Measurements from ENCODE around the gene KCMF1. TPM values are rescaled to one million over a fixed set of nuclear protein-coding genes. Genes with fewer than 3 reads are reported as not detected.
A peak's percentile ranks its signal among the peaks of the same experiment; 100 is the strongest.
"Not testable (repeated sequence)": the region's sequence is repeated elsewhere in the genome, so short reads cannot be mapped to it uniquely, and the experiment has no call there.

Gene KCMF1
- 86.6 TPM for polyA plus RNA-seq (2012; ENCODE audit: insufficient read depth, insufficient read length)

DNA sequence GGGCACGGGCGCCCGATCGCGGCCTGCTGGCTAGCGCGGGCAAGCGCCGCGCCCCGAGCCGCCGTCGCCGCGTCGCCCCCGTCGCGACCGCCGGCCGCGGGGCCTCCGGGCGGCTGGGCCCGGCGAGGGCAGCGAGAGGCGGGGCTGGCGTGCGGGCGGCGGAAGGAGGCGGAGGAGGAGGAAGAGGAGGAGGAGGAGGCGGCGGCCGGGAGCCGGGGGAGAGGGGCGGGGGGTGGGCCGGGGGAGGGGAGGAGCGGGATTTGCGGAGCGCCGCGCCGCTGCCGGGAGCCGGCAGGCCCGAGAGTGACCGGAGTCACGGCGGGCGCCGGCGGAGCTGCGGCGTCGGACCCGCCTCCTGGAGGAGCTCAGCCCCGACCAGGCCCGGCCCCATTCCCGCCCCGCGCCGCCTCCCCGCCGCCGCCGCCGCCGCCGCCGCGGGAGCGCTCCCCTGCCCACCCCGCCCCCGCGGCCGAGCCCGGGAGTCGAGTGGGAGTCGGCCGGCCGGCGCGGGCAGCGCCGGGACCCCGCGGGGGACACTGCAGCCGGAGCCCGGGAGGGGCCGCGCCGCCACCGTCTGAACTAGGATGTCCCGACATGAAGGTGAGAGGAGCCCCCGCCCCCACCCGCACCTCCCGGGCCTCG is at the start of gene KCMF1:
Gene KCMF1 (plus strand): TSS at position 294 of the 642 bp plus-strand sequence. CDS start 291 bp downstream, at position 585.
- peak; percentile 41 for DNase-seq (ENCODE audit: low read depth, low spot score)
- peak within 1 kb of the TSS; percentile 89 for H3K4me3 ChIP-seq (ENCODE audit: low read length)

DNA sequence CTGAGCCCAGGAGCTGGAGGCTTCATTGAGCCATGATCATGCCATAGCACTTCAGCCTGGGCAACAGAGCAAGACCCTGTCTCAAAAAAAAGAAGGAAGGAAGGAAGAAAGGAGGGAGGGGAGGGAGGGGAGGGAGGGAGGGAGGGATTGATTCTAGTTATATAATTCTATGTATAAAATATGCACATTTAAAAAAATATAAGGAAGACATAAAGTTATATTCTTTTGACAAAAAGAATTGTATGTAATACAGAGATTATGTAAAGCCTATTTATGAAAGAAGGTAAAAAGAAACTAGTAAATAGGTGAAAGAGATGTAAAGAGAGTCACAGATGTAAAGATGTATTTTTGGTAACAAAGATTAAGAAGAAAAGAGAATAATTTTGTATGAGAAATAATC is 48.0 kb upstream of the KCMF1 start:
- DNase-seq (ENCODE audit: low read depth, low spot score), result no peak
- H3K4me3 ChIP-seq (ENCODE audit: low read length), result no peak overlapping the region

- DNase-seq (ENCODE audit: low read depth, low spot score), result peak; percentile 50
- no peak overlapping the region for H3K4me3 ChIP-seq (ENCODE audit: low read length)
Observed at GRCh38 chr2:84924173-84925106, 46.5 kb upstream of the KCMF1 start.

DNA sequence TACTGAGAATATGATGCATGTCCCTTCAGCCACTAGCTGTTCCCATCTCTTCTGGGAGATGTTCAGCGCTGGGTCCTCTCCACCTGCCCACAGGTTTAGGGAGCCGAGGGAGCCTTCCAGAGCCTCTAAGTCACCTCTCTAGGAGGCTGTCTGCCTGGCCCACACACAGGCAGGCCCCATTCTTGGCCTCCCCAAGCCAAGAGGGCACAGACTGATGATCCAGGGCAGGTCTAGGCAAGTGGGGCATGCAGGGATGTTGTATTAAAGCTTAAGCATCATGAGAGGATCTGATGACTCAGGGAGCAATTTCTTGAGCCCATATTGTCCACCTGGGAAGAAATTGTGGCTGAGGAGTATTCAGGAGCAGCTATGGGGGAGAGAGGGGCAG is 45.6 kb upstream of the KCMF1 start:
- H3K4me3 ChIP-seq (ENCODE audit: low read length), result no peak overlapping the region
- no peak for DNase-seq (ENCODE audit: low read depth, low spot score)

DNA sequence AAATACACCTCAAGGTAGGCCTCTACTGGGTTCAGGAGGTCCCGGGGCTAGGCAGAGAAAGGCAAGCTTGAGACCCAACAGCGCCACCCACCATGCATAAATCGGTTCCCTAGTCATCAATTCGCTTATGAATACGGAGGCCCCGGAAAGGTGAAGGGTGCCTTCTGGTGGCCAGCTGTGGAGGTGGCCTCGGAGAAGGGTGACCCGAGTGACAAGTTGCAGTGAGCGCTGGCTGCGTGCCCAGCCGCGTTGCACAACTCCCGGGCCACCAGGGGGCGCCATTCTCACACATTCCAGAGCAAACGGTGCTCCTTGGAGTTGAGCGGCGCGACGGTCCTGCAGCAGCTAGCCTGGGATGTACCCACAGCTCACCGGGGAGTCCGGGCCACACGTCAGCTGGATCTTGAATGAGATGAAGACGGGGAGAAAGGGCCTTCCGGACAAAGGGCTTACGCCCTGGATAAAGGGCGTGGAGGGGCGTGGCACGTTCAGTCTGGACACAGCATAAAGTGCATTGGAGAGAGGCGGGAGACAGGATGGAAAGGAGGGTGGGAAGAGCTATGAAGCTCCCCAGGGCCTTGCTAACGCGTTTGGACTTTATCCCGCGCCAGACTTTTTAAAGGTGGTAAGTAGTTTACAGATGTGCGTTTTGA is 45.1 kb upstream of the KCMF1 start:
- DNase-seq (ENCODE audit: low read depth, low spot score), result peak; percentile 88

DNA sequence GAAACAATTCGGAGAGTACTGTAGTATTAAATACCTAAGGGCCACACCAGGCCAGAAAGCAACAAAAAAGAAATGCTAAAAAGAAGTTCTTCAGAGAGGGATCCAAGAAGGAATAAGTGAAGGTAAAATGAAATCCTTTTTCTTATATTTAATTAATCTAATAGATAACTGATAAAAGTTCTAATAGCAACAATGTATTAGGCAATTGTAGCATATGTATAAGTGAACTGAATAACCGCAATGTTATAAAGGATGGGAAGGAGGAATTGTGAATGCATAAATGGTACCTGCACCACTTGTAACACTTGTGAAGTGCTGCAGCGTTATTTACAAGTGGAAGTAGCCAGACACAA is 43.7 kb upstream of the KCMF1 start:
- no peak overlapping the region for H3K4me3 ChIP-seq (ENCODE audit: low read length)
- no peak for DNase-seq (ENCODE audit: low read depth, low spot score)

More for the DNA sequence above, 45.1 kb upstream of the KCMF1 start:
- H3K4me3 ChIP-seq (ENCODE audit: low read length), result peak overlapping the region; percentile 39

DNA sequence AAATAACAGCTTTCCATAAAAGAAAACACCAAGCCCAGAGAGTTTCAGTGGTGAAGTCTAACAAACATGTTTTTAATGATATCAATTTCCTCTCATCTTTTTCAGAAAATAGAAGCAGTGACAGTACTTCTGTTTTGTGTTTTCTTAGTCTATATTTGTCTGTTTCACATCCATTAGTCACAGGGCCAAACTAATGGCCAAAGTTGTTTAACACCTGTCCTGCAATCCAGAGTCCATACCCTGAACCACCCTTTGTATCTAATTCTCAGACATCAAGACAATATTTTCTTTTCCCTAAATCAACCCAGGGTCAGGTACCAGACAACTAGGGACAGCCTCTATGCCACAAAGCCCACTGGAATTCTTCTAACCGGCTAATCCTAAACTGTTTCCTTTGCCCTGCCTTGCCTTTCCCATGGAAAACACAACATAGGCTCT is 39.6 kb upstream of the KCMF1 start:
- no peak overlapping the region for H3K4me3 ChIP-seq (ENCODE audit: low read length)
- no peak for DNase-seq (ENCODE audit: low read depth, low spot score)

DNA sequence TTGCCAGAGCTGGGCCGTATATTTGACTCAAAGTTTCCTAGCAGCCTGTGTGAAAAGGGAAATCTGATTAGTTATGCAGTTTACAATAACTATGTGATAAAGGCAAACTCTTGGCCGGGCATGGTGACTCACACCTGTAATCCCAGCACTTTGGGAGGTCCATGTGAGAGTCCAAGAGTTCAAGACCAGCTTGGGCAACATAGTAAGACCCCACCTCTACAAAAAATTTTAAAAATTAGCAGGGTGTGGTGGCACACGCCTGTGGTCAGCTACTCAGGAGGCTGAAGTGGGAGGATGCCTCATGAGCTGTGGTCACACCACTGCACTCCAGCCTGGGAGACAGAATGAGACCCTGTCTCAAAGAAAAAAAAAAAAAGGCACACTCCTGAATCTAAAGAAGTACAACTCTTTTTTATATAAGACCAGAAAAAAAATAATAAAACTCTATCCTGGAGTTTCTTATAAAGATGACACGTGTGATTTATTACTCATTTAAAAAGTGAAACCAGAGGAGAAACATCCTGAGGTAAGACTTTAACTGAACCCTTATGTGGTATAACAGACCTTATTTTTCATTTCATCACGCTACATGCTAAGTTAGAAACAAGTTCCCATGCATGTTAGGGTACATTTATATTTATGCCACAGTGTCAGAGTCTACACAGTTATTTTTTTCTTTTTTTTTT is 32.6 kb upstream of the KCMF1 start:
- no peak for DNase-seq (ENCODE audit: low read depth, low spot score)
- H3K4me3 ChIP-seq (ENCODE audit: low read length), result no peak overlapping the region

DNA sequence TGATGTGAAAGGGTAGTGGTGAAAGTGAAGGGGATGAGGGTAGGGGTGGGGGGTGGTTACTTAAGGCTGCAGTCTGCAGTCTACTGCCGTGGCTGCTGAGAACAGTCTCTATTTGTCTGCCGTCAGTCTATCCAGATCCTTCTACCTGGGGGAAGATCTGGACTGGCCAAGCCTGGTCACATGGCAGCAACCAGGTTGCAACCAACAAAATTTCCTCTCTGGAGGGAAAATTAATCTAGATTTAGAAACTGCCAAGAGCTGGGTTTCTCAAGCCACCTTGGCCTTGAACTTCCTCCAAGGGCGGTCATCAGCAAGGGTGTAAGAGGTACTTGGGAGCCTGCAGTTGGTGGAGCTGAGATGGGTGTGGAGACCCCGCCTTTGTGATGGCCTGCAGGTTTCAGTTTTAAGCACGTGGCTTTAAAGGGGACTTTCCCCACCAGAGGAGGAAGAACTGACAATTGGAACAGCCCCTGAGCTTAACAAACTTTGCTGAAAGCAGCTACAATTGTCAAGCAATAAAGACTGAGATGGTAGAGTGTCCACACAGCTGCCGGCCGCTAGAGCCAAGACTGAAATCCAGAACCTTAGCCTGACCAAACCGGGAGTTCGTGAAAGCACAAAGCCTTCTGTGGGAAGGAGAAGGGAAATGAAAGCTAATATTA is 31.4 kb upstream of the KCMF1 start:
- H3K4me3 ChIP-seq (ENCODE audit: low read length), result no peak overlapping the region
- DNase-seq (ENCODE audit: low read depth, low spot score), result no peak

DNA sequence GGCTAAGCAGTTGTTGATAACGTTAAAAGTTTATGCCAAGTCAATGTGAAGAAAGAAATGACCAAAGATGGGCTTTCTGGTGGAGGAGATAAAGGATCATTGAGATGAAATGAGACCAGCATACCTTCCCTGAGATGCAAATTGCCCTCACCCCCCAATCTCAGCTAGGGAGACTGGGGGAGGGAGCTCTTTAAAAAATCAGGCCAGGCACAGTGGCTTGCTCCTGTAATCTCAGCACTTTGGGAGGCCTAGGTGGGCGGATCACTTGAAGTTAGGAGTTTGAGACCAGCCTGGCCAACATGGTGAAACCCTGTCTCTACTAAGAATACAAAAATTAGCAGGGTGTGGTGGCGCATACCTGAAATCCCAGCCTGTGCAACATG is 30.9 kb upstream of the KCMF1 start:
- H3K4me3 ChIP-seq (ENCODE audit: low read length), result no peak overlapping the region
- no peak for DNase-seq (ENCODE audit: low read depth, low spot score)

DNA sequence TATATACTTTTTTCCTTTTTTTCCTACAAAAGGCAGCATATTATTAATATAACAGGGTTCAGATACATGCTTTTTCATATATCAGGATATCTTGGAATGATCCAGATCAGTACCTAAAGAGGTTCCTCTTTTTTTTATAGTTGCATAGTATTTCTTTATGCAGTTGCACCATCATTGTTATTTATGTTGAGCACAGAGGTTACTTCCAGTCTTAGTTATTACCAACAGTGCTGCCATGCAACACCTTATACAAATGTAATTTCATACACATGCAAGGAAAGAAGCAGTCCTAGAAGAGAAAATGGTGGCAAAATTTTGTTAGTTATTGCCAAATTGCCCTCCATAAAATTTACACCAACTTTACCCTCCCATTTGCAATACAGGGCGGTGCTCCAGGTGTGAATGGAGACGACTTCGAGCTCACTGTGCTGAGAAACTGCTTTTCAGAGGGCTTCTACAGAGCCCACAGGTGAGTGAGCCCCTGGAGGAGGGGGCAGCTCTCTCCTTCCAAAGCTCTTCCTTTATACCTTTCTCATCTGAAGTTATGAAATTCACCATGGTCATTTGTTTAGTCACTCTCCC is 30.0 kb upstream of the KCMF1 start:
- no peak overlapping the region for H3K4me3 ChIP-seq (ENCODE audit: low read length)
- DNase-seq (ENCODE audit: low read depth, low spot score), result no peak

DNA sequence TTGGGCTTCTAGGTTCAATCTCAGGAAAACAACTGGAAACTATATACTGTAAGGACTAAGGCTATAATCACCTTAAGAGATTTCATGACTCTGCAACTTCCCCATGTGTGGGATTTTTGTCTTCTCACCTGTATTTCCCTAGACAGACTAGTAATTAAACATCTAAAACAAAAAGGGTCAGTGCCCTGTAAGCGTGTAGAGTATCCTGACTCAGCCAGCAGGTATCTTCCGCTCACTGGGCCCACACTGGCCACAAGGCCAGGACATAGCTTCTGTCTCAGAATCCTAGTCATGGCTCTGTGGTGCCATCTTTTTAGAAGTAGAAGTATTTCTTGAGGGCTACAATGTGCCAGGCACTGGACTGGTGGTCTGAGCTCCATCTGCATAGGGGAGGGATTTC is 28.8 kb upstream of the KCMF1 start:
- no peak overlapping the region for H3K4me3 ChIP-seq (ENCODE audit: low read length)
- DNase-seq (ENCODE audit: low read depth, low spot score), result no peak

GRCh38 chr2:84942964-84943421 is 28.0 kb upstream of the KCMF1 start:
- no peak for DNase-seq (ENCODE audit: low read depth, low spot score)
- H3K4me3 ChIP-seq (ENCODE audit: low read length), result no peak overlapping the region

- no peak for DNase-seq (ENCODE audit: low read depth, low spot score)
- no peak overlapping the region for H3K4me3 ChIP-seq (ENCODE audit: low read length)
Observed at GRCh38 chr2:84944295-84944909, 26.6 kb upstream of the KCMF1 start.

- not testable (repeated sequence) for DNase-seq (ENCODE audit: low read depth, low spot score); H3K4me3 ChIP-seq (ENCODE audit: low read length)
Observed at GRCh38 chr2:84945838-84946203, 25.1 kb upstream of the KCMF1 start.

- no peak for DNase-seq (ENCODE audit: low read depth, low spot score)
- no peak overlapping the region for H3K4me3 ChIP-seq (ENCODE audit: low read length)
Observed at GRCh38 chr2:84946204-84947009, 24.6 kb upstream of the KCMF1 start.

DNA sequence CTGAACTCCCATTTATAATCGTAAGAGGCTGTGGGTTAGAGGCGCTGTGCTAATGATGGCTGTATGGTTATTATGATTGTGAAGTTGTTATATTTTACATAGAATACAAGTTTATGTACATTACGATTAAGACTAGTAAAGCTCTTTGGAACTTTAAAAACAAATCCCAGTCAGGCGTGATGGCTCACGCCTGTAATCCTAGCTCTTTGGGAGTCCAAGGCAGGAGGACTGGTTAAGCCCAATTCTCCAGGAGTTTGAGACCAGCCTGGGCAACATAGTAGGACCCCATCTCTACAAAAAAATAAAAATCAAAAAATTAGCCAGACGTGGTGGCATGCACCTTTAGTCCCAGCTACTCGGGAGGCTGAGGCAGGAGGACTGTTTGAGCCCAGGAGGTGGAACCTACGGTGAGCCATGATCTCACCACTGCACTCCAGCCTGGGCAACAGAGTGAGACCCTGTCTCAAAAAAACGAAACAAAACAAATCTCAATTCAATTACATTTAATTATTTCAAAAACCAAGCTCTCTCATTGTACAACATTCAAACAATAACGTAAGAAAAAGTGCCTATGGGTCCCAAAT is 23.9 kb upstream of the KCMF1 start:
- no peak overlapping the region for H3K4me3 ChIP-seq (ENCODE audit: low read length)

More for the DNA sequence above, 23.9 kb upstream of the KCMF1 start:
- DNase-seq (ENCODE audit: low read depth, low spot score), result no peak
